GM12878 (cell line): Measurements from ENCODE around the gene KCTD16. TPM values are rescaled to one million over a fixed set of nuclear protein-coding genes. Genes with fewer than 3 reads are reported as not detected.

Experiments
- ATAC-seq: fragments of 200-7000 bp; cut with Tn5 transposase; 3 replicates; pipeline ENCODE4 v1.9.1; 2020; ENCODE audit warnings: mild to moderate bottlenecking, moderate library complexity
- BruUV-seq: library from RNA; stranded (reverse); fragments of 400-500 nt; replicated peaks from 2 replicates; lab custom pipeline; 2021; lab: Mats Ljungman, UMichigan
- CTCF ChIA-PET: fragments of 300-600 bp; sonication (Branson Sonifier 250); formaldehyde crosslinking; extraction: SDS; loops from one replicate; lab custom pipeline; 2021; ENCODE audit warnings: inconsistent platforms; lab: Yijun Ruan, JAX
- POLR2A ChIA-PET: fragments of 350-600 bp; formaldehyde crosslinking; extraction: SDS; loops from one replicate; lab custom pipeline; 2021; ENCODE audit warnings: inconsistent platforms; lab: Charles Lee
- RAD21 ChIA-PET: fragments of 300-600 bp; sonication (Branson Sonifier 250); formaldehyde crosslinking; loops from one replicate; lab custom pipeline; 2023; ENCODE audit warnings: antibody characterized with exemption; ENCODE audit not compliant: unreplicated experiment; lab: Charles Lee
- SMC1A ChIA-PET: fragments of 300-600 bp; sonication (Branson Sonifier 250); formaldehyde crosslinking; loops from one replicate; lab custom pipeline; 2023; ENCODE audit not compliant: unreplicated experiment, uncharacterized antibody; lab: Charles Lee
- DNase-seq: peaks from one replicate; pipeline ENCODE4 v3.0.0-alpha.2; 2011; ENCODE audit warnings: low read depth, low spot score
- FAIRE-seq: peaks from 3 replicates; lab custom pipeline; 2011; peaks lifted over from hg19 to GRCh38; lab: Jason Lieb, UNC
- H2AFZ ChIP-seq: 2 replicates; pipeline ENCODE4 v1.6.0; 2011; ENCODE audit warnings: low read depth, low read length, control low read depth; ENCODE audit not compliant: control insufficient read depth
- H3K27ac ChIP-seq: 2 replicates; pipeline ENCODE4 v1.5.1; 2011; ENCODE audit warnings: control low read depth; ENCODE audit not compliant: control insufficient read depth, insufficient read depth
- H3K27me3 ChIP-seq, 2 experiments: replicated peaks in 1 of 2; 2 replicates each; pipeline versions ENCODE4 v1.6.0 to v1.6.1; 2011; ENCODE audit warnings: low read length in 1 of 2; ENCODE audit not compliant: control insufficient read depth in 2 of 2, insufficient read depth in 2 of 2
- H3K36me3 ChIP-seq, 2 experiments: 2 replicates each; pipeline ENCODE4 v1.5.1; 2011; ENCODE audit warnings: low read length in 1 of 2; ENCODE audit not compliant: control insufficient read depth in 2 of 2, insufficient read depth in 2 of 2
- H3K4me1 ChIP-seq: 2 replicates; pipeline ENCODE4 v1.6.1; 2011; ENCODE audit warnings: mild to moderate bottlenecking, low read length, moderate library complexity, mixed read lengths; ENCODE audit not compliant: control insufficient read depth, insufficient read depth
- H3K4me2 ChIP-seq: 2 replicates; pipeline ENCODE4 v1.6.0; 2011; ENCODE audit warnings: control low read depth; ENCODE audit not compliant: control insufficient read depth, insufficient read depth
- H3K4me3 ChIP-seq: fragments of 200-600 bp; sonication (generic); 2 replicates; pipeline ENCODE4 v1.5.1; 2016
- H3K79me2 ChIP-seq: 2 replicates; pipeline ENCODE4 v1.6.0; 2011; ENCODE audit warnings: low read length; ENCODE audit not compliant: control insufficient read depth, insufficient read depth
- H3K9ac ChIP-seq: 2 replicates; pipeline ENCODE4 v1.8.0; 2011; ENCODE audit warnings: low read length, control low read depth, mixed read lengths; ENCODE audit not compliant: control insufficient read depth, insufficient read depth
- H3K9me3 ChIP-seq: replicated peaks from 3 replicates; pipeline ENCODE4 v1.5.1; 2011; ENCODE audit warnings: mild to moderate bottlenecking, low read length; ENCODE audit not compliant: control insufficient read depth, insufficient read depth
- H4K20me1 ChIP-seq: 2 replicates; pipeline ENCODE4 v1.6.0; 2011; ENCODE audit not compliant: control insufficient read depth, insufficient read depth
- CBX3 ChIP-seq: fragments of 200-600 bp; sonication (generic); IDR thresholded peaks from 2 replicates; pipeline ENCODE4 v1.6.1; 2016; ENCODE audit warnings: low read depth, borderline replicate concordance
- CEBPZ ChIP-seq: fragments of 150-350 bp; IDR thresholded peaks from 2 replicates; pipeline ENCODE4 v1.6.1; 2016; ENCODE audit warnings: low read depth, low read length
- CHD4 ChIP-seq: fragments of 200-600 bp; sonication (generic); IDR thresholded peaks from 2 replicates; pipeline ENCODE4 v1.6.1; 2016; ENCODE audit warnings: mild to moderate bottlenecking
- MXI1 ChIP-seq: fragments of 150-350 bp; IDR thresholded peaks from 2 replicates; pipeline ENCODE4 v1.6.1; 2011; ENCODE audit warnings: low read depth, mild to moderate bottlenecking, inconsistent platforms, low read length, improper control_type of control experiment
- NFYA ChIP-seq: IDR thresholded peaks from 2 replicates; pipeline ENCODE4 v1.6.1; 2011; ENCODE audit warnings: low read depth, mild to moderate bottlenecking, low read length, improper control_type of control experiment, borderline replicate concordance
- RCOR1 ChIP-seq: conservative IDR thresholded peaks from 2 replicates; pipeline ENCODE4 v1.6.1; 2012; ENCODE audit warnings: low read depth, low read length, improper control_type of control experiment
- RUNX3 ChIP-seq: IDR thresholded peaks from 2 replicates; pipeline ENCODE4 v1.6.1; 2012; ENCODE audit warnings: low read length, inconsistent platforms
- SPI1 ChIP-seq: IDR thresholded peaks from 2 replicates; pipeline ENCODE4 v1.6.1; 2011; ENCODE audit warnings: low read depth, mild to moderate bottlenecking, low read length, moderate library complexity, borderline replicate concordance; ENCODE audit not compliant: insufficient read depth
- SRF ChIP-seq, 2 experiments: IDR thresholded peaks; 2 replicates each; pipeline ENCODE4 v1.6.1; 2011; ENCODE audit warnings: low read depth in 2 of 2, low read length in 2 of 2, mild to moderate bottlenecking in 1 of 2, moderate library complexity in 1 of 2
- ZBTB33 ChIP-seq: fragments of 450-650 bp; IDR thresholded peaks from 2 replicates; pipeline ENCODE4 v1.6.1; 2017; ENCODE audit warnings: mild to moderate bottlenecking
- WGBS: methylation state at CpG from one replicate; pipeline ENCODE4 v1.1.6; 2016; ENCODE audit warnings: low lambda C conversion rate; ENCODE audit not compliant: insufficient replicate concordance, insufficient coverage; ENCODE audit errors: missing lambda C conversion rate; 5-methylcytosine and 5-hydroxymethylcytosine counted together
- in situ Hi-C: fragments of 300-500 bp; cut with MboI; formaldehyde crosslinking; loops from 9 replicates; pipeline ENCODE4 v1.14.3; 2018; ENCODE audit warnings: mixed read lengths
- intact Hi-C: fragments of 100-400 bp; cut with micrococcal nuclease; formaldehyde crosslinking; loops from one replicate; pipeline ENCODE4 v1.14.2; 2022; ENCODE audit not compliant: unreplicated experiment
- polyA plus RNA-seq, 11 experiments: library from polyadenylated mRNA; depleted of rRNA in 4 of 11; unstranded in 6 of 11; stranded (reverse) in 5 of 11; fragments of >200 nt; fragmentation: Nextera tagmentation in 4 of 11; fragmentation: Illumina TruSeq in 1 of 11; extraction: Ambion mirVana in 4 of 11; extraction: Trizol in 1 of 11; gene quantifications; 1 replicate in 1 of 11; 2 replicates in 10 of 11; pipeline versions ENCODE4 v1.2.1 to v1.2.3, GENCODE V29; 2011 to 2016; ENCODE audit warnings: inconsistent platforms in 2 of 11, missing spikeins in 2 of 11, low read depth in 1 of 11
- total RNA-seq, 4 experiments: library from RNA; depleted of rRNA in 3 of 4; stranded (reverse); fragments of >200 nt in 3 of 4; fragmentation: Illumina TruSeq in 1 of 4; extraction: Trizol in 1 of 4; gene quantifications; 2 replicates each; pipeline versions ENCODE4 v1.2.1 to v1.2.3, GENCODE V29; 2013 to 2021
- TF ChIP-seq, protein P1 (sequence below): fragments of 450-650 bp; IDR thresholded peaks from 2 replicates; pipeline ENCODE4 v1.6.1; 2016; ENCODE audit warnings: mild to moderate bottlenecking

Gene KCTD16
- total and polyA plus RNA-seq, 10 of the 15 experiments (the other 5 are each of a cell fraction or from before 2014, with no cell fraction given), result 0.03 to 0.10 (median 0.06) TPM; not detected in 3

GRCh38 chr5:144134194-144134826 lies 36.4 kb upstream of the KCTD16 start (continued):
- TF ChIP-seq CEBPZ, result no peak
- no peak for TF ChIP-seq CHD4
- TF ChIP-seq RCOR1, result no peak
- TF ChIP-seq CBX3, result no peak

DNA sequence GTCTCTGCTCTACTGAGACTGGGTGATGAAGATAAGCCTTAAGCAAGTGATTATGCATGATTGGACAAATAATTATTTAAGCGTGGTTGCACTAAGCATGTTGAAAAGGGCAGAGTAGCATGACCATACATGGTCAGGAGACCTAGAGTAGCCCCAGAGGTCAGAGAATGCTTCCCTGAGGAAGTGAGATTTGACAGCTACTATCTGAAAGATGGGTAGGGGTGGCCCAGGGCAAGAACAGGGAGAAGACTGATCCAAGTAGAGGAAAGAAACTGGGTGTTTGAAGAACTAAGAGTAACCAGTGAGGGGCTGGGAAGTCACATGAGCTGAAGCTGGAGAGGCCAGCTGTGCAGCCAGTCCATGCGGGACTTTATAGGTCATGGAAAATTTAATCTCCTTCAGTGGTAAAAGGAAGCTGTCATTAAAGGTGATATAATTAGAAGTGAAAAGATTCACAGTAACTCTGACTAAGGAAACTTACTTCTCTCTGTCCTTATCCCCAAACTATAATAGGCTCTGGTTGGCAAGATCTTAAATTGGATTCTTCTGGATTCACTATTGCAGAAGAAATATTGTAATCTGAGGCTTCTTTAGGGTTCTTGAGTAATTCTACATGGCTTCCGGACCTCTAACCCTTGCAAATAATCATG lies 35.4 kb upstream of the KCTD16 start:
- RAD21 ChIA-PET, result no interaction called here

More for the DNA sequence above, 35.4 kb upstream of the KCTD16 start:
- no peak overlapping the region for H3K9ac ChIP-seq
- H3K9me3 ChIP-seq, result no peaks in the 10 kb centered on the region; the same call in 2 of the 3 replicates
- CTCF ChIA-PET, result interaction anchor here (1.9 kb wide), 1 partner anchor 68 kb away, joined by 4 read pairs; no protein-coding TSS in a partner anchor
- H4K20me1 ChIP-seq, result no peaks in the 10 kb centered on the region
- no peak overlapping the region for H3K27ac ChIP-seq
- no peak overlapping the region for H3K4me2 ChIP-seq
- WGBS, result 38% methylated on average over 3 of the region's 3 CpGs
- no peak overlapping the region for H2AFZ ChIP-seq
- POLR2A ChIA-PET, result no interaction called here
- DNase-seq, result no peak
- intact Hi-C loops (no loop called here), in situ Hi-C loops (no loop called here)
- H3K27me3 ChIP-seq, result no peaks in the 10 kb centered on the region
- SMC1A ChIA-PET, result interaction anchor here (1.2 to 3.2 kb wide), 2 partner anchors 12 kb away, joined by 4 to 14 read pairs; no protein-coding TSS in a partner anchor
- no TSS peak for BruUV-seq
- no peak overlapping the region for H3K4me3 ChIP-seq
- no peak for FAIRE-seq
- peak; percentile 26; the same call in 1 of the 3 replicates for ATAC-seq
- no peaks in the 10 kb centered on the region for H3K79me2 ChIP-seq
- TF ChIP-seq, protein P1, sequence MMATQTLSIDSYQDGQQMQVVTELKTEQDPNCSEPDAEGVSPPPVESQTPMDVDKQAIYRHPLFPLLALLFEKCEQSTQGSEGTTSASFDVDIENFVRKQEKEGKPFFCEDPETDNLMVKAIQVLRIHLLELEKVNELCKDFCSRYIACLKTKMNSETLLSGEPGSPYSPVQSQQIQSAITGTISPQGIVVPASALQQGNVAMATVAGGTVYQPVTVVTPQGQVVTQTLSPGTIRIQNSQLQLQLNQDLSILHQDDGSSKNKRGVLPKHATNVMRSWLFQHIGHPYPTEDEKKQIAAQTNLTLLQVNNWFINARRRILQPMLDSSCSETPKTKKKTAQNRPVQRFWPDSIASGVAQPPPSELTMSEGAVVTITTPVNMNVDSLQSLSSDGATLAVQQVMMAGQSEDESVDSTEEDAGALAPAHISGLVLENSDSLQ, result no peak
- TF ChIP-seq RUNX3, result no peak
- TF ChIP-seq SRF (IDR thresholded peaks at IDR 0.05; ENCODE audit: low read depth in 2 of 2, low read length in 2 of 2), result peak in 1 of 2 experiments; percentile 23; a peak in 1 of 4 replicates
- no peak for TF ChIP-seq NFYA
- TF ChIP-seq ZBTB33, result no peak
- TF ChIP-seq SPI1, result peak; percentile 46; the same call in 1 of the 2 replicates
- no peak for TF ChIP-seq MXI1
- no peaks in the 10 kb centered on the region for H3K4me1 ChIP-seq
- H3K36me3 ChIP-seq, result no peaks in the 10 kb centered on the region
